A549 (cell line): ENCODE data around the gene FANCM. TPM values are rescaled to one million over a fixed set of nuclear protein-coding genes. Genes with fewer than 3 reads are reported as not detected.

Source experiments
- ATAC-seq, 2 experiments: fragments of 200-7000 bp in 1 of 2; fragments of >200 bp in 1 of 2; cut with Nextera tagmentation in 1 of 2; cut with Tn5 transposase in 1 of 2; 3 replicates each; pipeline versions ENCODE4 v1.8.0 to v1.9.1; 2018 to 2020; ENCODE audit warnings: mild to moderate bottlenecking in 1 of 2, moderate library complexity in 1 of 2
- CTCF ChIA-PET: fragments of 300-600 bp; sonication (Branson Sonifier 250); formaldehyde crosslinking; extraction: SDS; loops from one replicate; lab custom pipeline; 2021; ENCODE audit warnings: antibody characterized with exemption, inconsistent platforms; lab: Yijun Ruan, JAX
- POLR2A ChIA-PET: fragments of 350-600 bp; formaldehyde crosslinking; extraction: SDS; loops from one replicate; lab custom pipeline; 2021; ENCODE audit warnings: antibody characterized with exemption, inconsistent platforms; lab: Yijun Ruan, JAX
- DNase-seq, 2 experiments: peaks; one replicate each; pipeline versions ENCODE4 v3.0.0 to v3.0.0-alpha.2; 2011 to 2016; ENCODE audit warnings: low read depth in 1 of 2, low spot score in 1 of 2
- FAIRE-seq: peaks from 2 replicates; lab custom pipeline; 2011; peaks lifted over from hg19 to GRCh38; lab: Jason Lieb, UNC
- H3K27ac ChIP-seq, 2 experiments: fragments of >200 bp; sonication (Bioruptor Twin); formaldehyde crosslinking; 3 replicates each; pipeline ENCODE4 v1.5.1; 2016 to 2017
- H3K4me1 ChIP-seq: fragments of >200 bp; sonication (Bioruptor Twin); formaldehyde crosslinking; 3 replicates; pipeline ENCODE4 v1.6.1; 2016
- H3K4me2 ChIP-seq: fragments of >200 bp; sonication (Bioruptor Twin); formaldehyde crosslinking; 3 replicates; pipeline ENCODE4 v1.6.1; 2016
- H3K4me3 ChIP-seq: fragments of >200 bp; sonication (Bioruptor Twin); formaldehyde crosslinking; 3 replicates; pipeline ENCODE4 v1.5.1; 2016
- H3K9me3 ChIP-seq: fragments of >200 bp; sonication (Bioruptor Twin); formaldehyde crosslinking; 3 replicates; pipeline ENCODE4 v1.6.1; 2016
- ATOH8 ChIP-seq: fragments of 250-450 bp; sonication (Bioruptor Pico); IDR thresholded peaks from 2 replicates; pipeline ENCODE4 v1.5.0; 2020; ENCODE audit warnings: low read depth, mild to moderate bottlenecking, moderate library complexity
- BCL3 ChIP-seq: fragments of >200 bp; sonication (Bioruptor Twin); formaldehyde crosslinking; IDR thresholded peaks from 3 replicates; pipeline ENCODE4 v1.6.1; 2016
- BHLHE40 ChIP-seq: IDR thresholded peaks from 2 replicates; pipeline ENCODE4 v1.6.1; 2012; ENCODE audit warnings: low read depth, low read length, inconsistent platforms
- CBX8 ChIP-seq: fragments of 200-600 bp; sonication (generic); IDR thresholded peaks from 2 replicates; pipeline ENCODE4 v1.6.1; 2016
- CTCF ChIP-seq: fragments of >200 bp; sonication (Bioruptor Twin); formaldehyde crosslinking; IDR thresholded peaks from 3 replicates; pipeline ENCODE4 v1.5.1; 2016
- EP300 ChIP-seq, 2 experiments: fragments of >200 bp; sonication (Bioruptor Twin); formaldehyde crosslinking; IDR thresholded peaks; 2 replicates in 1 of 2; 3 replicates in 1 of 2; pipeline ENCODE4 v1.6.1; 2016 to 2017
- ESRRA ChIP-seq: fragments of 150-350 bp; IDR thresholded peaks from 2 replicates; pipeline ENCODE4 v1.6.1; 2014; ENCODE audit warnings: mild to moderate bottlenecking, low read length, borderline replicate concordance
- FOSB ChIP-seq: fragments of 250-450 bp; sonication (Bioruptor Pico); IDR thresholded peaks from 2 replicates; pipeline ENCODE4 v1.5.0; 2020; ENCODE audit warnings: mild to moderate bottlenecking, moderate library complexity
- HMGXB4 ChIP-seq: fragments of 250-450 bp; sonication (Bioruptor Pico); IDR thresholded peaks from 2 replicates; pipeline ENCODE4 v1.5.0; 2021; ENCODE audit warnings: mild to moderate bottlenecking, moderate library complexity, borderline replicate concordance
- HOXA7 ChIP-seq: fragments of 250-450 bp; sonication (Bioruptor Pico); IDR thresholded peaks from 2 replicates; pipeline ENCODE4 v1.5.0; 2020; ENCODE audit warnings: mild to moderate bottlenecking, moderate library complexity
- HOXB13 ChIP-seq: fragments of 250-450 bp; sonication (Bioruptor Pico); IDR thresholded peaks from 2 replicates; pipeline ENCODE4 v1.5.0; 2020; ENCODE audit warnings: low read depth, mild to moderate bottlenecking, moderate library complexity
- JUNB ChIP-seq: fragments of >200 bp; sonication (Bioruptor Twin); formaldehyde crosslinking; IDR thresholded peaks from 2 replicates; pipeline ENCODE4 v1.6.1; 2016
- KDM1A ChIP-seq: fragments of 200-600 bp; sonication (generic); IDR thresholded peaks from 2 replicates; pipeline ENCODE4 v1.6.1; 2016; ENCODE audit warnings: low read depth, mild to moderate bottlenecking
- MAX ChIP-seq: IDR thresholded peaks from 2 replicates; pipeline ENCODE4 v1.6.1; 2012
- MYC ChIP-seq: IDR thresholded peaks from 2 replicates; pipeline ENCODE4 v1.6.1; 2012; ENCODE audit warnings: mild to moderate bottlenecking, inconsistent platforms, low read length, improper control_type of control experiment, borderline replicate concordance
- NPAS2 ChIP-seq: fragments of 250-450 bp; sonication (Bioruptor Pico); IDR thresholded peaks from 2 replicates; pipeline ENCODE4 v1.8.0; 2022; ENCODE audit warnings: mild to moderate bottlenecking, moderate library complexity, borderline replicate concordance
- RAD21 ChIP-seq, 2 experiments: fragments of >200 bp in 1 of 2; sonication (Bioruptor Twin) in 1 of 2; formaldehyde crosslinking in 1 of 2; IDR thresholded peaks in 1 of 2; conservative IDR thresholded peaks in 1 of 2; 2 replicates in 1 of 2; 3 replicates in 1 of 2; pipeline ENCODE4 v1.6.1; 2012 to 2018; ENCODE audit warnings: inconsistent platforms in 1 of 2
- RFX5 ChIP-seq: fragments of 450-650 bp; IDR thresholded peaks from 2 replicates; pipeline ENCODE4 v1.7.1; 2014; ENCODE audit warnings: antibody characterized with exemption, mild to moderate bottlenecking, moderate library complexity
- TFCP2L1 ChIP-seq: fragments of 250-450 bp; sonication (Bioruptor Pico); IDR thresholded peaks from 2 replicates; pipeline ENCODE4 v1.5.0; 2021; ENCODE audit warnings: mild to moderate bottlenecking
- WGBS: methylation state at CpG from one replicate; pipeline ENCODE4 v1.1.6; 2017; ENCODE audit errors: missing lambda C conversion rate; 5-methylcytosine and 5-hydroxymethylcytosine counted together
- polyA plus RNA-seq, 4 experiments: library from polyadenylated mRNA; depleted of rRNA in 3 of 4; stranded (reverse); fragments of >200 nt; fragmentation: RNase III in 1 of 4; extraction: RNeasy Plus Mini Kit Qiagen cat#74134 plus additional on column Dnase treatment in 1 of 4; gene quantifications; 2 replicates in 3 of 4; 3 replicates in 1 of 4; pipeline ENCODE4 v1.2.3, GENCODE V29; 2011 to 2017
- TF ChIP-seq, protein P1 (sequence below): IDR thresholded peaks from 2 replicates; pipeline ENCODE4 v1.6.1; 2012
- TF ChIP-seq, protein P2 (sequence below): fragments of 150-350 bp; IDR thresholded peaks from 2 replicates; pipeline ENCODE4 v1.6.1; 2014; ENCODE audit warnings: low read depth, mild to moderate bottlenecking, low read length

FANCM gene
- polyA plus RNA-seq, 2 of the 4 experiments (the other 2 are of a cell fraction), result 7.0 to 8.8 TPM

- Histone ChIP-seq H3K4me2 (no peak overlapping the region), H3K4me3 (no peak overlapping the region), H3K27ac (no peak overlapping the region), H3K9me3 (no peaks in the 10 kb centered on the region), H3K4me1 (no peaks in the 10 kb centered on the region)
- no peak for ATAC-seq
- TF ChIP-seq, protein P1, sequence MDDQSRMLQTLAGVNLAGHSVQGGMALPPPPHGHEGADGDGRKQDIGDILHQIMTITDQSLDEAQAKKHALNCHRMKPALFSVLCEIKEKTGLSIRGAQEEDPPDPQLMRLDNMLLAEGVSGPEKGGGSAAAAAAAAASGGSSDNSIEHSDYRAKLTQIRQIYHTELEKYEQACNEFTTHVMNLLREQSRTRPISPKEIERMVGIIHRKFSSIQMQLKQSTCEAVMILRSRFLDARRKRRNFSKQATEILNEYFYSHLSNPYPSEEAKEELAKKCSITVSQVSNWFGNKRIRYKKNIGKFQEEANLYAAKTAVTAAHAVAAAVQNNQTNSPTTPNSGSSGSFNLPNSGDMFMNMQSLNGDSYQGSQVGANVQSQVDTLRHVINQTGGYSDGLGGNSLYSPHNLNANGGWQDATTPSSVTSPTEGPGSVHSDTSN, result no peak
- TF ChIP-seq, protein P2, sequence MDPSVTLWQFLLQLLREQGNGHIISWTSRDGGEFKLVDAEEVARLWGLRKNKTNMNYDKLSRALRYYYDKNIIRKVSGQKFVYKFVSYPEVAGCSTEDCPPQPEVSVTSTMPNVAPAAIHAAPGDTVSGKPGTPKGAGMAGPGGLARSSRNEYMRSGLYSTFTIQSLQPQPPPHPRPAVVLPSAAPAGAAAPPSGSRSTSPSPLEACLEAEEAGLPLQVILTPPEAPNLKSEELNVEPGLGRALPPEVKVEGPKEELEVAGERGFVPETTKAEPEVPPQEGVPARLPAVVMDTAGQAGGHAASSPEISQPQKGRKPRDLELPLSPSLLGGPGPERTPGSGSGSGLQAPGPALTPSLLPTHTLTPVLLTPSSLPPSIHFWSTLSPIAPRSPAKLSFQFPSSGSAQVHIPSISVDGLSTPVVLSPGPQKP, result no peak
- TF ChIP-seq KDM1A (no peak), HOXA7 (CRISPR knock-in tag) (no peak), MAX (no peak), BCL3 (no peak), RFX5 (no peak), MYC (no peak)
- ChIA-PET POLR2A (no interaction called here), CTCF (no interaction called here)
- no peak for FAIRE-seq
- DNase-seq, result no peak
Measured at GRCh38 chr14:45204241-45204640, 68.5 kb downstream of the FANCM start.

- ATAC-seq (no peak), DNase-seq (no peak), FAIRE-seq (no peak)
- no peak overlapping the region for H3K4me3 ChIP-seq
- WGBS, result 92% methylated on average over 1 of the region's 1 CpG
- ChIA-PET POLR2A (no interaction called here), CTCF (no interaction called here)
- no peak overlapping the region for H3K4me2 ChIP-seq
- H3K9me3 ChIP-seq, result no peaks in the 10 kb centered on the region
- no peaks in the 10 kb centered on the region for H3K4me1 ChIP-seq
- TF ChIP-seq BHLHE40, result no peak
- TF ChIP-seq, protein P1, result no peak
- no peak for TF ChIP-seq MYC
- no peak for TF ChIP-seq HMGXB4 (CRISPR knock-in tag)
- TF ChIP-seq RAD21 (conservative IDR thresholded peaks at IDR 0.05 in 1 of 2, IDR thresholded peaks at IDR 0.05 in 1 of 2), result no peak
- TF ChIP-seq RFX5, result no peak
- no peak for TF ChIP-seq ESRRA
- no peak for TF ChIP-seq FOSB (CRISPR knock-in tag)
- TF ChIP-seq CBX8, result no peak
- no peak for TF ChIP-seq TFCP2L1 (CRISPR knock-in tag)
- no peak for TF ChIP-seq CTCF
- TF ChIP-seq EP300 (IDR thresholded peaks at IDR 0.05), result no peak
- no peak for TF ChIP-seq JUNB
- no peak for TF ChIP-seq HOXB13 (CRISPR knock-in tag)
- no peak for TF ChIP-seq ATOH8 (CRISPR knock-in tag)
- no peak for TF ChIP-seq NPAS2 (CRISPR knock-in tag)
- H3K27ac ChIP-seq, result no peak overlapping the region
Measured at GRCh38 chr14:45210159-45210558, 74.4 kb downstream of the FANCM start.
